Measurements from ENCODE around the gene FAT1.

GRCh38 chr4:186737427-186737826, 13.8 kb upstream of the FAT1 start:
- no peak for TF ChIP-seq POLR2AphosphoS5 (IDR thresholded peaks at IDR 0.05)
- TF ChIP-seq POLR2A (IDR thresholded peaks at IDR 0.05), result no peak
- TF ChIP-seq CTCF (IDR thresholded peaks at IDR 0.05), result no peak
